ENCODE measurements around the gene NKIRAS1.

DNA sequence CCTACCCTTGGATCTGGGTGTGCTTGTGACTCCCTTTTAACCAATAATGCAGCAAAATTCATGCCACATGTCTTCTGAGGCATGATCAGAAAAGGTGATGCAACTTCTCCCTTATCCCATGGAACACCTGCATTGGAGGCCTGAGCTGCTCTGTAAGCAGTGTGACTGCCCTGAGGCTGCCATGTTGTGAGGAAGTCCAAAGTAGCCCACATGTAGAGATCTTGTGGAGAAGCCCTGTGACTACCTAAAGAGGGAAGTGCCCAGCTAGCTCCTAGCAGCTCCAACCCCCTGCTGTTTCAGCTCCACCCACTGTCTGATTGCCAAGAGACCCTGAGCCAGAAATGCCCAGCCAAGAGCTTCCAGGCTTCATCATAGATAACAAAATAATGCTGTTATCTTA, 21.9 kb upstream of the NKIRAS1 start:
- TF ChIP-seq, protein P1, sequence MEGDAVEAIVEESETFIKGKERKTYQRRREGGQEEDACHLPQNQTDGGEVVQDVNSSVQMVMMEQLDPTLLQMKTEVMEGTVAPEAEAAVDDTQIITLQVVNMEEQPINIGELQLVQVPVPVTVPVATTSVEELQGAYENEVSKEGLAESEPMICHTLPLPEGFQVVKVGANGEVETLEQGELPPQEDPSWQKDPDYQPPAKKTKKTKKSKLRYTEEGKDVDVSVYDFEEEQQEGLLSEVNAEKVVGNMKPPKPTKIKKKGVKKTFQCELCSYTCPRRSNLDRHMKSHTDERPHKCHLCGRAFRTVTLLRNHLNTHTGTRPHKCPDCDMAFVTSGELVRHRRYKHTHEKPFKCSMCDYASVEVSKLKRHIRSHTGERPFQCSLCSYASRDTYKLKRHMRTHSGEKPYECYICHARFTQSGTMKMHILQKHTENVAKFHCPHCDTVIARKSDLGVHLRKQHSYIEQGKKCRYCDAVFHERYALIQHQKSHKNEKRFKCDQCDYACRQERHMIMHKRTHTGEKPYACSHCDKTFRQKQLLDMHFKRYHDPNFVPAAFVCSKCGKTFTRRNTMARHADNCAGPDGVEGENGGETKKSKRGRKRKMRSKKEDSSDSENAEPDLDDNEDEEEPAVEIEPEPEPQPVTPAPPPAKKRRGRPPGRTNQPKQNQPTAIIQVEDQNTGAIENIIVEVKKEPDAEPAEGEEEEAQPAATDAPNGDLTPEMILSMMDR (conservative IDR thresholded peaks at IDR 0.05 in 1 of 2, IDR thresholded peaks at IDR 0.05 in 1 of 2; ENCODE audit: low read depth in 1 of 2, low read length in 2 of 2), result no peak
- no peak for TF ChIP-seq EZH2 (IDR thresholded peaks at IDR 0.05; ENCODE audit: low read length, missing control alignments)
